GM12878 (cell line): Measurements from ENCODE around the gene CORO7. TPM values are rescaled to one million over a fixed set of nuclear protein-coding genes. Genes with fewer than 3 reads are reported as not detected.

Experiments used
- BCL11A ChIP-seq: IDR thresholded peaks from 2 replicates; pipeline ENCODE4 v1.6.1; 2011; ENCODE audit warnings: low read depth, low read length
- BHLHE40 ChIP-seq, 2 experiments: fragments of 450-650 bp in 1 of 2; IDR thresholded peaks; 2 replicates each; pipeline ENCODE4 v1.6.1; 2011 to 2017; ENCODE audit warnings: low read depth in 2 of 2, borderline replicate concordance in 1 of 2, improper control_type of control experiment in 1 of 2, low read length in 1 of 2, mild to moderate bottlenecking in 1 of 2
- BMI1 ChIP-seq: fragments of 450-650 bp; IDR thresholded peaks from 2 replicates; pipeline ENCODE4 v1.6.1; 2016; ENCODE audit warnings: mild to moderate bottlenecking, moderate library complexity, borderline replicate concordance
- CREM ChIP-seq: IDR thresholded peaks from 2 replicates; pipeline ENCODE4 v1.6.1; 2014; ENCODE audit warnings: antibody characterized with exemption, low read depth
- DPF2 ChIP-seq: fragments of 450-650 bp; IDR thresholded peaks from 2 replicates; pipeline ENCODE4 v1.6.1; 2017; ENCODE audit warnings: mild to moderate bottlenecking
- E2F8 ChIP-seq: fragments of 450-650 bp; IDR thresholded peaks from 2 replicates; pipeline ENCODE4 v1.6.1; 2018; ENCODE audit warnings: mild to moderate bottlenecking, low read depth, moderate library complexity; ENCODE audit not compliant: partially characterized antibody
- GABPA ChIP-seq: IDR thresholded peaks from 2 replicates; pipeline ENCODE4 v1.6.1; 2014; ENCODE audit warnings: antibody characterized with exemption, low read depth, mild to moderate bottlenecking, inconsistent platforms
- HDAC6 ChIP-seq: fragments of 200-600 bp; sonication (generic); IDR thresholded peaks from one replicate; pipeline ENCODE4 v1.8.0; 2017; ENCODE audit warnings: antibody characterized with exemption; ENCODE audit not compliant: unreplicated experiment
- LARP7 ChIP-seq: fragments of 450-650 bp; IDR thresholded peaks from 2 replicates; pipeline ENCODE4 v1.6.1; 2017; ENCODE audit warnings: mild to moderate bottlenecking
- MTA3 ChIP-seq: IDR thresholded peaks from 2 replicates; pipeline ENCODE4 v1.6.1; 2012; ENCODE audit warnings: low read length, inconsistent platforms, borderline replicate concordance
- MYC ChIP-seq: IDR thresholded peaks from 2 replicates; pipeline ENCODE4 v1.6.1; 2011; ENCODE audit warnings: mild to moderate bottlenecking, low read length, moderate library complexity, inconsistent platforms; ENCODE audit not compliant: insufficient read depth, insufficient replicate concordance, insufficient read length, severe bottlenecking
- NFIC ChIP-seq: IDR thresholded peaks from 2 replicates; pipeline ENCODE4 v1.6.1; 2012; ENCODE audit warnings: low read depth, mild to moderate bottlenecking, inconsistent platforms, low read length, moderate library complexity
- NR2C1 ChIP-seq: fragments of 450-650 bp; IDR thresholded peaks from 2 replicates; pipeline ENCODE4 v1.6.1; 2017; ENCODE audit warnings: antibody characterized with exemption, mild to moderate bottlenecking, moderate library complexity
- PML ChIP-seq: IDR thresholded peaks from 2 replicates; pipeline ENCODE4 v1.6.1; 2012; ENCODE audit warnings: low read length, inconsistent platforms
- POLR2A ChIP-seq: IDR thresholded peaks from 2 replicates; pipeline ENCODE4 v1.6.1; 2011; ENCODE audit warnings: low read depth, mild to moderate bottlenecking, low read length
- RAD51 ChIP-seq: fragments of 450-650 bp; IDR thresholded peaks from 2 replicates; pipeline ENCODE4 v1.6.1; 2016; ENCODE audit warnings: moderate library complexity, mild to moderate bottlenecking, inconsistent platforms
- RFX5 ChIP-seq: IDR thresholded peaks from 2 replicates; pipeline ENCODE4 v1.6.1; 2011; ENCODE audit warnings: low read depth, low read length, improper control_type of control experiment
- RUNX3 ChIP-seq: IDR thresholded peaks from 2 replicates; pipeline ENCODE4 v1.6.1; 2012; ENCODE audit warnings: low read length, inconsistent platforms
- SMAD5 ChIP-seq: IDR thresholded peaks from 2 replicates; pipeline ENCODE4 v1.6.1; 2016; ENCODE audit warnings: antibody characterized with exemption, low read depth
- SMC3 ChIP-seq: IDR thresholded peaks from 2 replicates; pipeline ENCODE4 v1.6.1; 2011; ENCODE audit warnings: low read length, improper control_type of control experiment, borderline replicate concordance
- SPI1 ChIP-seq: IDR thresholded peaks from 2 replicates; pipeline ENCODE4 v1.6.1; 2011; ENCODE audit warnings: low read depth, mild to moderate bottlenecking, low read length, moderate library complexity, borderline replicate concordance; ENCODE audit not compliant: insufficient read depth
- TCF12 ChIP-seq: IDR thresholded peaks from 2 replicates; pipeline ENCODE4 v1.6.1; 2011; ENCODE audit warnings: low read depth, mild to moderate bottlenecking, low read length
- ZBTB4 ChIP-seq: fragments of 450-650 bp; formaldehyde crosslinking; IDR thresholded peaks from 2 replicates; pipeline ENCODE4 v1.4.0; 2022; ENCODE audit warnings: mild to moderate bottlenecking, moderate library complexity
- ZNF384 ChIP-seq: IDR thresholded peaks from 2 replicates; pipeline ENCODE4 v1.6.1; 2012; ENCODE audit warnings: low read depth, mild to moderate bottlenecking, low read length, improper control_type of control experiment, borderline replicate concordance
- polyA plus RNA-seq, 11 experiments: library from polyadenylated mRNA; depleted of rRNA in 4 of 11; unstranded in 6 of 11; stranded (reverse) in 5 of 11; fragments of >200 nt; fragmentation: Nextera tagmentation in 4 of 11; fragmentation: Illumina TruSeq in 1 of 11; extraction: Ambion mirVana in 4 of 11; extraction: Trizol in 1 of 11; gene quantifications; 1 replicate in 1 of 11; 2 replicates in 10 of 11; pipeline versions ENCODE4 v1.2.1 to v1.2.3, GENCODE V29; 2011 to 2016; ENCODE audit warnings: inconsistent platforms in 2 of 11, missing spikeins in 2 of 11, low read depth in 1 of 11
- total RNA-seq, 4 experiments: library from RNA; depleted of rRNA in 3 of 4; stranded (reverse); fragments of >200 nt in 3 of 4; fragmentation: Illumina TruSeq in 1 of 4; extraction: Trizol in 1 of 4; gene quantifications; 2 replicates each; pipeline versions ENCODE4 v1.2.1 to v1.2.3, GENCODE V29; 2013 to 2021
- TF ChIP-seq, protein P1 (sequence below): fragments of 450-650 bp; IDR thresholded peaks from 2 replicates; pipeline ENCODE4 v1.6.1; 2016; ENCODE audit warnings: mild to moderate bottlenecking

Gene CORO7
- total and polyA plus RNA-seq, 10 of the 15 experiments (the other 5 are each of a cell fraction or from before 2014, with no cell fraction given): 0.64 to 89.2 (median 43.7) TPM

DNA sequence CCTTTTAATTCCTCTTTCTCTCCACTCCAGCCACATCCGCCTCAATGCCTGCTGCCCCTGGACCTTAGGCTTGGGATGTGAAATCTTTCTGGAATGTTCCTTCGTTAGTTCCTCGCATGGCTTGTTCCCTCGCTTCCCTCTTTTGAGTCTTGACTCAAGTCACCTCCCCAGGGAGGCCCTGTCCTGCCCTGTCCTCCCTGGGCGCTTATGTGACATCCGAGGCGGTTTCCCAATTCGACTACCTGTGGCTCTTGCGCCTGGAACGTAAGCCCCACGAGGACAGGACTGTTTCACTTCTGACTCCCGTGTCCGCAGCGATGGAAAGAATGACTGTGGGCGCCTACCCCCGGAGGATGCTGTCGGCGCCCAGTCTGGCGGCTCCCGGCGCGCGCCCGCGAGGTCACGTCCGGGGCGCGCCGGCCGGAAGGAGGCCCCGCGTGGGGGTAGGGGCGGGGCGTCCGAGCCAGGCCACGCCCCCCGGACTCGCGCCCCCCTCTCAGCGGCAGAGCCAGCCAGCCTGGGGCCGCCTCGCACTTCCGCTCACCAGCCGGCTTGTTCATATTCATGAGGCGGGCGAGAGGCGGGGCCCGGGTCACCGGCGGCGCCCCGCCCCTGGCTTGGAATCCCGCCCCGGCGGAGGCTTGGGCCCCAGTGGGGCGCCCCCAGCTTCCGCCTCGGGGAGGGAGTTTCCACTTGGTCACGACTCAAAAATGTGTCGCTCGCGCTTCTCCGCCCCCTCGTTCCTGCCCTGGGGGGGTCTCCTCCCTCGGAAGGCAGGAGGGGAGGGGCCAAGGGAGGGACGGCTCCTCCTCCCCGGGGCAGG is 109.0 kb downstream of the CORO7 start (continued):
- TF ChIP-seq ZBTB4 (CRISPR knock-in tag) (no peak), BMI1 (no peak), BHLHE40 (IDR thresholded peaks at IDR 0.05; ENCODE audit: borderline replicate concordance in 1 of 2, low read depth in 2 of 2, low read length in 1 of 2) (peak; percentile 66 to 77; a peak in 2 of 4 replicates), MYC (no peak), GABPA (peak; percentile 62; the same call in 1 of the 2 replicates), BCL11A (0 out of 2 replicates have a peak, but pooled peaks have one; percentile 10), E2F8 (no peak), NFIC (no peak), SMC3 (no peak), NR2C1 (peak; percentile 88), RFX5 (no peak), RAD51 (no peak), PML (peak; percentile 48; the same call in 1 of the 2 replicates), MTA3 (no peak), ZNF384 (no peak), POLR2A (peak; percentile 84), DPF2 (peak; percentile 75; the same call in 1 of the 2 replicates), CREM (peak; percentile 74; the same call in 1 of the 2 replicates), LARP7 (peak; percentile 67; the same call in 1 of the 2 replicates), TCF12 (no peak), RUNX3 (no peak; the same call in 1 of the 2 replicates), SPI1 (peak; percentile 81), HDAC6 (no peak), SMAD5 (no peak)
- TF ChIP-seq, protein P1, sequence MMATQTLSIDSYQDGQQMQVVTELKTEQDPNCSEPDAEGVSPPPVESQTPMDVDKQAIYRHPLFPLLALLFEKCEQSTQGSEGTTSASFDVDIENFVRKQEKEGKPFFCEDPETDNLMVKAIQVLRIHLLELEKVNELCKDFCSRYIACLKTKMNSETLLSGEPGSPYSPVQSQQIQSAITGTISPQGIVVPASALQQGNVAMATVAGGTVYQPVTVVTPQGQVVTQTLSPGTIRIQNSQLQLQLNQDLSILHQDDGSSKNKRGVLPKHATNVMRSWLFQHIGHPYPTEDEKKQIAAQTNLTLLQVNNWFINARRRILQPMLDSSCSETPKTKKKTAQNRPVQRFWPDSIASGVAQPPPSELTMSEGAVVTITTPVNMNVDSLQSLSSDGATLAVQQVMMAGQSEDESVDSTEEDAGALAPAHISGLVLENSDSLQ: no peak
